ENCODE results near the gene NPY. TPM values are rescaled to one million over a fixed set of nuclear protein-coding genes. Genes with fewer than 3 reads are reported as not detected.

Gene NPY
- polyA plus RNA-seq, 1 experiment = not detected

GRCh38 chr7:24334627-24335026 is 50.6 kb downstream of the NPY start:
- CTCF ChIA-PET = no interaction called here
- POLR2A ChIA-PET = no interaction called here
- Histone ChIP-seq H3K27me3 (ENCODE audit: control insufficient read depth, insufficient read depth, low read length) (peaks cover 5% of the 10 kb centered on the region), H3K27ac (ENCODE audit: low read depth, low read length) (no peak overlapping the region), H3K9me3 (ENCODE audit: control insufficient read depth, insufficient read depth, low read length) (no peaks in the 10 kb centered on the region), H3K4me3 (ENCODE audit: low read depth, low read length) (no peak overlapping the region)
- TF ChIP-seq, protein P1, sequence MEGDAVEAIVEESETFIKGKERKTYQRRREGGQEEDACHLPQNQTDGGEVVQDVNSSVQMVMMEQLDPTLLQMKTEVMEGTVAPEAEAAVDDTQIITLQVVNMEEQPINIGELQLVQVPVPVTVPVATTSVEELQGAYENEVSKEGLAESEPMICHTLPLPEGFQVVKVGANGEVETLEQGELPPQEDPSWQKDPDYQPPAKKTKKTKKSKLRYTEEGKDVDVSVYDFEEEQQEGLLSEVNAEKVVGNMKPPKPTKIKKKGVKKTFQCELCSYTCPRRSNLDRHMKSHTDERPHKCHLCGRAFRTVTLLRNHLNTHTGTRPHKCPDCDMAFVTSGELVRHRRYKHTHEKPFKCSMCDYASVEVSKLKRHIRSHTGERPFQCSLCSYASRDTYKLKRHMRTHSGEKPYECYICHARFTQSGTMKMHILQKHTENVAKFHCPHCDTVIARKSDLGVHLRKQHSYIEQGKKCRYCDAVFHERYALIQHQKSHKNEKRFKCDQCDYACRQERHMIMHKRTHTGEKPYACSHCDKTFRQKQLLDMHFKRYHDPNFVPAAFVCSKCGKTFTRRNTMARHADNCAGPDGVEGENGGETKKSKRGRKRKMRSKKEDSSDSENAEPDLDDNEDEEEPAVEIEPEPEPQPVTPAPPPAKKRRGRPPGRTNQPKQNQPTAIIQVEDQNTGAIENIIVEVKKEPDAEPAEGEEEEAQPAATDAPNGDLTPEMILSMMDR (IDR thresholded peaks at IDR 0.05; ENCODE audit: low read depth, low read length) = no peak
- no peak for DNase-seq (ENCODE audit: low read depth, low spot score)

GRCh38 chr7:24336461-24336860 is 52.5 kb downstream of the NPY start:
- Histone ChIP-seq H3K4me3 (ENCODE audit: low read depth, low read length) (no peak overlapping the region), H3K27me3 (ENCODE audit: control insufficient read depth, insufficient read depth, low read length) (peaks cover 5% of the 10 kb centered on the region), H3K9me3 (ENCODE audit: control insufficient read depth, insufficient read depth, low read length) (no peaks in the 10 kb centered on the region), H3K27ac (ENCODE audit: low read depth, low read length) (no peak overlapping the region)
- TF ChIP-seq, protein P1 (IDR thresholded peaks at IDR 0.05; ENCODE audit: low read depth, low read length) = no peak
- ChIA-PET CTCF (no interaction called here), POLR2A (no interaction called here)
- DNase-seq (ENCODE audit: low read depth, low spot score) = no peak

GRCh38 chr7:24337180-24337579 is 53.2 kb downstream of the NPY start:
- Histone ChIP-seq H3K27ac (ENCODE audit: low read depth, low read length) (no peak overlapping the region), H3K9me3 (ENCODE audit: control insufficient read depth, insufficient read depth, low read length) (no peaks in the 10 kb centered on the region), H3K27me3 (ENCODE audit: control insufficient read depth, insufficient read depth, low read length) (peaks cover 5% of the 10 kb centered on the region), H3K4me3 (ENCODE audit: low read depth, low read length) (no peak overlapping the region)
- DNase-seq (ENCODE audit: low read depth, low spot score) = no peak
- ChIA-PET CTCF (no interaction called here), POLR2A (no interaction called here)
- TF ChIP-seq, protein P1 (IDR thresholded peaks at IDR 0.05; ENCODE audit: low read depth, low read length) = no peak

GRCh38 chr7:24339575-24339974 is 55.6 kb downstream of the NPY start:
- Histone ChIP-seq H3K27ac (ENCODE audit: low read depth, low read length) (no peak overlapping the region), H3K27me3 (ENCODE audit: control insufficient read depth, insufficient read depth, low read length) (peaks cover 5% of the 10 kb centered on the region), H3K4me3 (ENCODE audit: low read depth, low read length) (no peak overlapping the region), H3K9me3 (ENCODE audit: control insufficient read depth, insufficient read depth, low read length) (no peaks in the 10 kb centered on the region)
- ChIA-PET CTCF (no interaction called here), POLR2A (no interaction called here)
- TF ChIP-seq, protein P1 (IDR thresholded peaks at IDR 0.05; ENCODE audit: low read depth, low read length) = no peak
- no peak for DNase-seq (ENCODE audit: low read depth, low spot score)

DNA sequence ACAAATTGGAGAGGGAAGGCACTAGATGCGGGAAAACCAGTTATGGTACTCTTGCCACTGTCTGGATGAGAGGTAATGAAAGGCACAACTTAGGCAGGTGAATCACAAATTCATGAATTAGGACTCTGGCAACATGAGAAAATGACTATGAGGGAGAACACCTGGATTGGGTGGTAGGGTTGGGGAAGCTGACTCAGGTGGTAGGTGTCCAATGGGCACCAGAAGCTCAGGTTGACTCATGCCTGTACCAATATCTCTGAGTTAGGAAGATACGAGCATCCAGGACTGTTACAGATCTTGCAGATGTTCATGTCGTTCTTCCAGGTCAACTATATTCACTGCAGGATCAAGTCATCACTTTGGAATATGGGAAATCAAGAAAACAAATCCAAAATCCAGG is 56.7 kb downstream of the NPY start:
- CTCF ChIA-PET = no interaction called here
- POLR2A ChIA-PET = no interaction called here

More for the DNA sequence above, 56.7 kb downstream of the NPY start:
- Histone ChIP-seq H3K4me3 (ENCODE audit: low read depth, low read length) (no peak overlapping the region), H3K27ac (ENCODE audit: low read depth, low read length) (no peak overlapping the region), H3K9me3 (ENCODE audit: control insufficient read depth, insufficient read depth, low read length) (no peaks in the 10 kb centered on the region), H3K27me3 (ENCODE audit: control insufficient read depth, insufficient read depth, low read length) (peaks cover 5% of the 10 kb centered on the region)
- no peak for DNase-seq (ENCODE audit: low read depth, low spot score)
- TF ChIP-seq, protein P1 (IDR thresholded peaks at IDR 0.05; ENCODE audit: low read depth, low read length) = no peak
